Adrenal gland (tissue), 5 donors: ENCODE measurements around the gene KIAA0586.

ENCODE experiments used
- CTCF ChIP-seq, 6 experiments: fragments of 450-650 bp in 4 of 6; fragments of 200-600 bp in 2 of 6; sonication (generic) in 1 of 6; IDR thresholded peaks; 1 replicate in 5 of 6; 2 replicates in 1 of 6; pipeline versions ENCODE4 v1.5.1 to v1.8.0; 2016 to 2021; ENCODE audit warnings: antibody characterized with exemption in 6 of 6, mild to moderate bottlenecking in 2 of 6, moderate library complexity in 1 of 6
- POLR2A ChIP-seq, 2 donors: fragments of 450-650 bp; IDR thresholded peaks; one replicate each; pipeline ENCODE4 v1.6.1; 2017; ENCODE audit warnings: antibody characterized with exemption in 2 of 2, mild to moderate bottlenecking in 2 of 2, moderate library complexity in 1 of 2
- donor health status: DM: no; HTN: no; CAD: no.

- no peak for TF ChIP-seq CTCF (IDR thresholded peaks at IDR 0.05)
- no peak for TF ChIP-seq POLR2A (IDR thresholded peaks at IDR 0.05)
Measured at GRCh38 chr14:58533446-58533845, 105.9 kb downstream of the KIAA0586 start.
